ENCODE results near the gene CDC25A. TPM values are rescaled to one million over a fixed set of nuclear protein-coding genes. Genes with fewer than 3 reads are reported as not detected.

Gene CDC25A
- polyA plus RNA-seq, 4 donors, result 0.27 to 5.7 (median 4.5) TPM

DNA sequence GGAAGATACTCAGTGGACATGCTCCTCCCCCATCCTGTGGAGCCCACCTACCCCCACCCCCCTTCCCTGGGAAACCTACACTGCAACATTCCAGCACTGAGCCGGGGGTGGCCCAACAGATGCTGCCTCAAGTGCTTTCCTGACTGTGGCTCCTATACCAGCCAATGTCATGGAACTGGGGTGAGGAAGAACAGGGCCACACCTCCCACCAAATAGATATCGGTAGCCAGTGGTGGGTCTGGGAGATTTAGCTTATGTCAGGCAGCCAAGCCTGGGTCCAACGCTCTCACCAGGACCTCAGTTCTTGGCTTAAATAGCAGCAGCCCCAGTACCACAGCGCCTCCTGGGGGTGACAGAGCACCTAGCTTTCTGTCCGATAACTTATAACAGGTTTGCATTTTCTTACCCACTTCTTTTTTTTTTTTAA lies 30.3 kb downstream of the CDC25A start:
- peak; percentile 29 to 63 for DNase-seq
- H3K36me3 ChIP-seq (ENCODE audit: control insufficient read depth in 3 of 3, insufficient read depth in 2 of 3, low read depth in 1 of 3, low read length in 3 of 3), result peaks cover 0 to 39% (median 0%) of the 10 kb centered on the region in 3 donors
- no peaks in the 10 kb centered on the region for H3K4me1 ChIP-seq (ENCODE audit: control insufficient read depth in 3 of 3, insufficient read depth in 2 of 3, low read depth in 1 of 3, low read length in 2 of 3)
- 59 to 79% (median 71%) methylated on average over 5 of the region's 5 CpGs for WGBS, 3 donors
- no peak overlapping the region for H3K27ac ChIP-seq (ENCODE audit: low read depth in 1 of 3, low read length in 2 of 3)
- no peak overlapping the region for H3K4me3 ChIP-seq (ENCODE audit: low read depth in 1 of 3, low read length in 3 of 3)
- H3K27me3 ChIP-seq (ENCODE audit: control insufficient read depth in 3 of 3, insufficient read depth in 3 of 3, low read length in 3 of 3), result no peaks in the 10 kb centered on the region
- no peaks in the 10 kb centered on the region for H3K9me3 ChIP-seq (ENCODE audit: control insufficient read depth in 2 of 2, insufficient read depth in 1 of 2, low read depth in 1 of 2, low read length in 1 of 2)
- FAIRE-seq, result no peak

DNA sequence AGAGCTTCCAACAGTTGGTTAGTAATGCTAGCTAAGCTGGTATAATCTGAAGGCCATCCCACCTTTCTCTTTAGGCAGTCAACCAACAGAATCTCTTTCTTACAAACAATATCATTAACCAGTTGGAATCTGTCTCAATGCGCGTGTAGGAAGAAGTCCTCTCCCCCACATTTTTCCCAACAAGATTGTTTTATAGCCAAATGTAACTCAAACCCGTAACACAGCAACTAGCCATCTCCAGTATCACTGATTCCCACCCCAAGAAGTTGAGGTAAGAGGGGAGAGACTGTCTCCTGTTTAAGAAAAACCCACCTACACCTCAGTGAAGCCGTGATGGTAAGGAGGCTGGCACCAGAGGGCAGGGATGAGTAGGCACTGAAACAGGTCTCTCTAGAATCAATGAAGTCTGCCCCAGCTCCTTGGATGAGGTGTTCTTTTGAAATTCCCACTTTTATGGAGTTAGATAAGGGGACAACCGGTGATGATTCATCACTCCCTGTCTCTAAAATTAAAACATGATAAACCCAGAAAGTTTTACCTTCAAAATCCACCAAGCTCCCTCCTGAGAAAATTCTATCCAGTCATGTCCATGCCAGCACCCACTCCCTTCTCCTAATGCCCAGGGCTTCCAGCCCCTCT lies 30.9 kb downstream of the CDC25A start:
- Histone ChIP-seq H3K9me3 (ENCODE audit: control insufficient read depth in 2 of 2, insufficient read depth in 1 of 2, low read depth in 1 of 2, low read length in 1 of 2) (no peaks in the 10 kb centered on the region), H3K4me1 (ENCODE audit: control insufficient read depth in 3 of 3, insufficient read depth in 2 of 3, low read depth in 1 of 3, low read length in 2 of 3) (no peaks in the 10 kb centered on the region), H3K27me3 (ENCODE audit: control insufficient read depth in 3 of 3, insufficient read depth in 3 of 3, low read length in 3 of 3) (no peaks in the 10 kb centered on the region), H3K4me3 (ENCODE audit: low read depth in 1 of 3, low read length in 3 of 3) (no peak overlapping the region), H3K27ac (ENCODE audit: low read depth in 1 of 3, low read length in 2 of 3) (no peak overlapping the region), H3K36me3 (ENCODE audit: control insufficient read depth in 3 of 3, insufficient read depth in 2 of 3, low read depth in 1 of 3, low read length in 3 of 3) (peaks cover 0 to 38% (median 0%) of the 10 kb centered on the region in 3 donors)
- DNase-seq, result no peak
- 66 to 84% (median 79%) methylated on average over 5 of the region's 5 CpGs for WGBS, 3 donors
- FAIRE-seq, result no peak

DNA sequence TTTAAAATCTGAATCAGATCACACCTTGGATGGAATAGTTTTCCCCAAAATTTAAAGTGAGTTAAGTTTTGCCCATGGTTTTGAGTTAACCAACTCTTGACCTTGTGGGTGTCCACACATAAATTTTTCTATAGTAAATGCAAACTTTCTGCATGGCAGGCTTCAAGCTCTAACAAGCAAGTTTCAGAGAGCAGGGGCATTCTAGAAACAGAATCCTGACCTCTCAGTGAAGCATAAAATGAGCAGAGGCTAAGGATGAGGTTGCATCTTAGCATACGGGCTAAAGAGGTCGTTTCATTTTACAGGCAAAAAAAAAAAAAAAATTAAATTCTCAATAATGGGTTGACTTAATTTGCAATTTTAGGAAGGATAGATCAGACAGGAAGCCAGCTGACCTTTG lies 32.1 kb downstream of the CDC25A start:
- FAIRE-seq, result no peak
- H3K9me3 ChIP-seq (ENCODE audit: control insufficient read depth in 2 of 2, insufficient read depth in 1 of 2, low read depth in 1 of 2, low read length in 1 of 2), result no peaks in the 10 kb centered on the region
- 79 to 81% (median 79%) methylated on average over 2 of the region's 2 CpGs for WGBS, 3 donors

DNA sequence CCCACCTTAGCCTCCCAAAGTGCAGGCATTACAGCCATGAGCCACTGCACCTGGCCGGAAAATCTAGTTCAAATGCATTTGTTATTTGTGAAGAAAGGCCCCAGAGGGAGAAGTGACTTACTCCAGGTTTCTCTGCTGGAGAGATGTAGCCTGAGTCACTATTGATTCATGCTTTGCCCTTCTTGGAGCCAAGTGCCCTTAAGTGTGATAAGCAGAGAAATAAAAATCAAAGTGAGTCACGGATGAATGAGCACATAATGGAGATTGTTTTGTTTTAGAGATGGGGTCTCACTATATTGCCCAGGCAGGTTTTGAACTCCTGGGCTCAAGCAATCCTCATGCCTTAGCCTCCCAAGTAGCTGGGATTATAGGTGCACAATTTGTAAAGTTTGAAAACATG lies 33.1 kb downstream of the CDC25A start:
- no peaks in the 10 kb centered on the region for H3K9me3 ChIP-seq (ENCODE audit: control insufficient read depth in 2 of 2, insufficient read depth in 1 of 2, low read depth in 1 of 2, low read length in 1 of 2)
- peaks cover 0 to 22% (median 0%) of the 10 kb centered on the region in 3 donors for H3K36me3 ChIP-seq (ENCODE audit: control insufficient read depth in 3 of 3, insufficient read depth in 2 of 3, low read depth in 1 of 3, low read length in 3 of 3)
- FAIRE-seq (no peak), DNase-seq (peak in 1 of 2 donors; percentile 75)
- 24 to 59% (median 29%) methylated on average over 2 of the region's 2 CpGs for WGBS, 3 donors
- no peak overlapping the region for H3K27ac ChIP-seq (ENCODE audit: low read depth in 1 of 3, low read length in 2 of 3)
- H3K4me1 ChIP-seq (ENCODE audit: control insufficient read depth in 3 of 3, insufficient read depth in 2 of 3, low read depth in 1 of 3, low read length in 2 of 3), result no peaks in the 10 kb centered on the region
- H3K27me3 ChIP-seq (ENCODE audit: control insufficient read depth in 3 of 3, insufficient read depth in 3 of 3, low read length in 3 of 3), result no peaks in the 10 kb centered on the region
- no peak overlapping the region for H3K4me3 ChIP-seq (ENCODE audit: low read depth in 1 of 3, low read length in 3 of 3)

More for the DNA sequence above, 32.1 kb downstream of the CDC25A start:
- no peak for DNase-seq
- Histone ChIP-seq H3K4me1 (ENCODE audit: control insufficient read depth in 3 of 3, insufficient read depth in 2 of 3, low read depth in 1 of 3, low read length in 2 of 3) (no peaks in the 10 kb centered on the region), H3K27ac (ENCODE audit: low read depth in 1 of 3, low read length in 2 of 3) (no peak overlapping the region), H3K27me3 (ENCODE audit: control insufficient read depth in 3 of 3, insufficient read depth in 3 of 3, low read length in 3 of 3) (no peaks in the 10 kb centered on the region), H3K4me3 (ENCODE audit: low read depth in 1 of 3, low read length in 3 of 3) (no peak overlapping the region), H3K36me3 (ENCODE audit: control insufficient read depth in 3 of 3, insufficient read depth in 2 of 3, low read depth in 1 of 3, low read length in 3 of 3) (peaks cover 0 to 28% (median 0%) of the 10 kb centered on the region in 3 donors)

DNA sequence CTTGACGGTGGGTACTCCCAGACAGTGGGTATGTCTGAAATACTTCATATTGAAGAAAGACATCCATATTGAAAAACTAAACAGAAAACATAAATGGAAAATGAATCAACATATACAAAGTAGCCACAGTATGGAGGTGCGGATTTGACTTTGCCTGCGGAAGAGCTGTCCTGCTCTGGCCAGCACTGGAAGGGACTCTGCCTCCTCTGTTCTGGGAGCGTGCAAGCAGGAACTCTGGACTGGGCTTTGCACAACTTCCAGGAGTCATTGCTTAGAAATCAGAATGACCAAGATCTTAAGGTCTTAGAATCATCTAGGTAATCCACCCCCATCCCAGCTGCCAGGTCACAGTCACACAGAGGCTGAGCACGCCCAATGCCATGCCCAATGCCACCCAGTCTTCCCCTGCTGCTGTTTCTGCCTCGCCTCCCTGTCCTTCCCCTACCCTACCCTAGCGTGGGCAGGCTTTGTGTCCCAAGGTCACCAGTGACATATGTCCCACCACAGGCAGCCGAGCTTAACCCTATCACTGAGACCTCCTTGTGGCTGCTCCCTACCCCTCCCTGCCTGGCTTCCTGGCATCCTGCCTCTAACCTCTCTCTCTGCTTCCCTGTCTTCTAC lies 36.3 kb downstream of the CDC25A start:
- Histone ChIP-seq H3K9me3 (ENCODE audit: control insufficient read depth in 2 of 2, insufficient read depth in 1 of 2, low read depth in 1 of 2, low read length in 1 of 2) (no peaks in the 10 kb centered on the region), H3K36me3 (ENCODE audit: control insufficient read depth in 3 of 3, insufficient read depth in 2 of 3, low read depth in 1 of 3, low read length in 3 of 3) (peaks cover 0 to 2% (median 0%) of the 10 kb centered on the region in 3 donors), H3K4me3 (ENCODE audit: low read depth in 1 of 3, low read length in 3 of 3) (no peak overlapping the region), H3K4me1 (ENCODE audit: control insufficient read depth in 3 of 3, insufficient read depth in 2 of 3, low read depth in 1 of 3, low read length in 2 of 3) (no peaks in the 10 kb centered on the region), H3K27me3 (ENCODE audit: control insufficient read depth in 3 of 3, insufficient read depth in 3 of 3, low read length in 3 of 3) (no peaks in the 10 kb centered on the region), H3K27ac (ENCODE audit: low read depth in 1 of 3, low read length in 2 of 3) (no peak overlapping the region)
- DNase-seq (peak in 1 of 2 donors; percentile 39), FAIRE-seq (no peak)
- WGBS, 3 donors, result 20 to 53% (median 37%) methylated on average over 8 of the region's 8 CpGs

DNA sequence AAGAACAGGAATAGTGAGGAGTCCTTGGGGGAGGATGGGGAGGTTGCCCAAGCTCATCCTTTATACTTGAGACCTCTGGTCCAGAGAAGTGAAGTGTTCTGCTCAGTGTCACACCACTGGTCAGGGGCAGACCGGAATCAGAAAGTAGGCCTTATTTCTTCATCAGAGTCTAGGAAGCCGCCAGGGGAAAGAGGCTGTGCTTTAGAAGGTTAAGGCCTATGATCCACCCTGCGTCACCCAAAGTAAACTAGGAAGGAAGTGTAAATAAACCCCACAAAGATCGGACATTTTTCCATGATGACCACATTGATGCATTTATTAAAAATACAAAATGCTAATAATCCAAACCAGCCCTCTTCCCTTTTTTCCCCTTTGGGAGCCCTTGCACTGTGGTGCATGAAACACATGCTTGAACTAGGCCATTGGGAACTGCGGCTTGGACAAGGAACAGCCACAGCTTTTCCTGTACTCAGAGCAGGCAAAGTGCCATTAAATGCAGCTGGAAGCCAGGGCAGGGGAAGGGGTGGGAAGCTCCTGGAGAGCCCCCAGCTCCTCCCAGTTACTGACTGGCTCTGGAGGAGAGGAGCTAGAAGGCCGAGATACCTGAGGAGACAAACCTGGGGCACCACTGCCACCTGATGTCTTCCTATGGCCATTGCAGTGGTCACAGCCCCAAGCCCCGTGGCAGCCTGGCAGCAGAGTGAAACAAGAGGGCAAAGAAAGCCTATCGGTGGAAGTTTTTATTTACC lies 37.0 kb downstream of the CDC25A start:
- no peaks in the 10 kb centered on the region for H3K36me3 ChIP-seq (ENCODE audit: control insufficient read depth in 3 of 3, insufficient read depth in 2 of 3, low read depth in 1 of 3, low read length in 3 of 3)
- FAIRE-seq, result no peak
- no peak overlapping the region for H3K4me3 ChIP-seq (ENCODE audit: low read depth in 1 of 3, low read length in 3 of 3)
- H3K27me3 ChIP-seq (ENCODE audit: control insufficient read depth in 3 of 3, insufficient read depth in 3 of 3, low read length in 3 of 3), result no peaks in the 10 kb centered on the region
- DNase-seq, result peak; percentile 81 to 82
- no peaks in the 10 kb centered on the region for H3K4me1 ChIP-seq (ENCODE audit: control insufficient read depth in 3 of 3, insufficient read depth in 2 of 3, low read depth in 1 of 3, low read length in 2 of 3)
- 32 to 45% (median 40%) methylated on average over 8 of the region's 8 CpGs for WGBS, 3 donors
- peak overlapping the region in 1 of 3 donors; percentile 45 for H3K27ac ChIP-seq (ENCODE audit: low read depth in 1 of 3, low read length in 2 of 3)
- H3K9me3 ChIP-seq (ENCODE audit: control insufficient read depth in 2 of 2, insufficient read depth in 1 of 2, low read depth in 1 of 2, low read length in 1 of 2), result no peaks in the 10 kb centered on the region

DNA sequence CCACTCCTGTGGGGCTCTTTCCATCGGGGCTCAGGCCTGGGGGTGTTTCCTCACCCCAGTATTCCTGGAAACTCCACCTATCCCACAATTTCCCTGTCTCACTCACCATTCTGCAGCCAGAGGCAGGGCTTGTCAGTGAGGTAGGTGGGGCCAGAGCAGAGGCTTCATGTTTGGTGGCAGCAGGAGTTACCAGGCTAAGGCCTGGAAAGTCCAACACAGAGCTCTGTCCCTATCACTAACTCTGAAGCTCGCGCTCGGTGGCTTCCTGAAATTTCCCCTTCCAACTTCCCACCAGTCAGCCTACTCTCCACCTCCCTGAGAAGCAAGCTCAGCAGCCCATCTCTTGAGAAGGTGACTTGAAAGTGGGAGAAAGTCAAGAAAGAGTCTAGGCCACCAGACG lies 44.2 kb downstream of the CDC25A start:
- Histone ChIP-seq H3K9me3 (ENCODE audit: control insufficient read depth in 2 of 2, insufficient read depth in 1 of 2, low read depth in 1 of 2, low read length in 1 of 2) (no peaks in the 10 kb centered on the region), H3K27me3 (ENCODE audit: control insufficient read depth in 3 of 3, insufficient read depth in 3 of 3, low read length in 3 of 3) (no peaks in the 10 kb centered on the region), H3K4me1 (ENCODE audit: control insufficient read depth in 3 of 3, insufficient read depth in 2 of 3, low read depth in 1 of 3, low read length in 2 of 3) (no peaks in the 10 kb centered on the region), H3K36me3 (ENCODE audit: control insufficient read depth in 3 of 3, insufficient read depth in 2 of 3, low read depth in 1 of 3, low read length in 3 of 3) (no peaks in the 10 kb centered on the region), H3K4me3 (ENCODE audit: low read depth in 1 of 3, low read length in 3 of 3) (no peak overlapping the region), H3K27ac (ENCODE audit: low read depth in 1 of 3, low read length in 2 of 3) (no peak overlapping the region)
- no peak for DNase-seq
- 74 to 86% (median 83%) methylated on average over 5 of the region's 5 CpGs for WGBS, 3 donors
- no peak for FAIRE-seq

DNA sequence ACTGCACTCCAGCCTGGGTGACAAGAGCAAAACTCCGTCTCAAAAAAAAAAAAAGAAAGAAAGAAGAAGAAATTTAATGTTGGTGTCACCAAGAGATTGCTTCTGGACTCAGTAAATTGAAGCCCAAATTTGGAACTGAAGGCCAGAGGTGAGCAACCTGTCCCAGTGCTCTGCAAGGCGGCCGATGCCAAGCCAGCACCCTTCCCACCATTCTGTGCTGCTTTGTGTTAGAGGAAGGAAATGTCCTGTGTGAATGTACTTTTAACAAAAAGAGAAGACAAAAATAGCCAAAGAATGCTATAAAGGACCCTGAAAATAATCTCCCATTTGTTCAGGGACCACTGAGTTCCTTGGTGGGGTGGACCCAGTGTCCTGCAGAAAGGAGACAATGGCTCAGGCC lies 44.6 kb downstream of the CDC25A start:
- Histone ChIP-seq H3K36me3 (ENCODE audit: control insufficient read depth in 3 of 3, insufficient read depth in 2 of 3, low read depth in 1 of 3, low read length in 3 of 3) (no peaks in the 10 kb centered on the region), H3K27me3 (ENCODE audit: control insufficient read depth in 3 of 3, insufficient read depth in 3 of 3, low read length in 3 of 3) (no peaks in the 10 kb centered on the region), H3K4me1 (ENCODE audit: control insufficient read depth in 3 of 3, insufficient read depth in 2 of 3, low read depth in 1 of 3, low read length in 2 of 3) (no peaks in the 10 kb centered on the region), H3K27ac (ENCODE audit: low read depth in 1 of 3, low read length in 2 of 3) (no peak overlapping the region), H3K4me3 (ENCODE audit: low read depth in 1 of 3, low read length in 3 of 3) (no peak overlapping the region), H3K9me3 (ENCODE audit: control insufficient read depth in 2 of 2, insufficient read depth in 1 of 2, low read depth in 1 of 2, low read length in 1 of 2) (no peaks in the 10 kb centered on the region)
- no peak for FAIRE-seq
- 93 to 95% (median 95%) methylated on average over 3 of the region's 3 CpGs for WGBS, 3 donors
- DNase-seq, result no peak

Data from small intestine (tissue), 7 donors.